ENCODE data around the gene MTRFR. TPM values are rescaled to one million over a fixed set of nuclear protein-coding genes. Genes with fewer than 3 reads are reported as not detected.
A peak's percentile ranks its signal among the peaks of the same experiment; 100 is the strongest.

MTRFR gene
- total RNA-seq, 1 experiment from 2014 or later: 21.0 TPM

DNA sequence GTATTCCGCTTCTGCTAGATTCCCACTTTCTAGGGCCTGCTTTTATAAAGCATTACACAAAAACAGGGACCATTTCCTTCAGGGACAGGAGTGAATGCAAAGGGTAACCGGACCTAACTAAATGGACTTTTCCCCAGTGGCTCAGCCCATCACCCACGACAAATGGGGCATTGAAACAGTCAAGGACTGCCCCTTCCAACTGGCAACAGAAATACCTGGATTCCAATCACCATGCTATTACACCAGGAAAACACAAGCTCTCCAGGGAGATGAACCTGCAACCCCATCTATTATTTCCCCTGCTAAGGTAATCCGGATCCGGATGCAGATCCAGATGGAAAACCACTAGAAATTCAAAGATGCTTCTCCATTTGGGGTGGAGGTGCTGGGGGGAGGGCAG is 1.3 kb upstream of the MTRFR start:
- H3K27me3 ChIP-seq (replicated peaks; ENCODE audit: control insufficient read depth, insufficient read depth, low read length): no peaks in the 10 kb centered on the region
- H3K4me3 Mint-ChIP-seq (ENCODE audit: unreplicated experiment): peak overlapping the region; percentile 93
- BruUV-seq (replicated peaks): no TSS peak
- ChIA-PET CTCF (interaction anchor here (0.6 to 1.5 kb wide), 2 partner anchors 11 to 57 kb away, joined by 3 to 5 read pairs; no protein-coding TSS in a partner anchor), POLR2A (interaction anchor here (0.9 to 2.3 kb wide), 6 partner anchors 19 to 266 kb away, joined by 3 to 31 read pairs (median 7); partner anchors contain the start of genes ABCB9, OGFOD2 and SNRNP35)
- peak overlapping the region; percentile 91 for H3K27ac Mint-ChIP-seq (ENCODE audit: unreplicated experiment)
- no peaks in the 10 kb centered on the region for H3K36me3 ChIP-seq (ENCODE audit: control insufficient read depth, insufficient read depth, low read length)
- peak overlapping the region; percentile 72 for H3K4me3 ChIP-seq (ENCODE audit: low read depth, low read length)
- H3K4me1 ChIP-seq: peaks cover 4% of the 10 kb centered on the region; the same call in 1 of the 2 replicates
- no peaks in the 10 kb centered on the region for H3K27me3 Mint-ChIP-seq (ENCODE audit: insufficient read depth, unreplicated experiment)
- TF ChIP-seq CTCF (IDR thresholded peaks at IDR 0.05; ENCODE audit: insufficient read depth in 1 of 2, low read depth in 1 of 2, low read length in 1 of 2, severe bottlenecking in 1 of 2, unreplicated experiment in 1 of 2): no peak
- no peaks in the 10 kb centered on the region for H3K9me3 ChIP-seq
- peaks cover 34% of the 10 kb centered on the region for H3K36me3 Mint-ChIP-seq (ENCODE audit: insufficient read depth, unreplicated experiment)
- H3K9me3 Mint-ChIP-seq (ENCODE audit: unreplicated experiment): no peaks in the 10 kb centered on the region
- H3K4me1 Mint-ChIP-seq (ENCODE audit: low read depth, unreplicated experiment): peaks cover 13% of the 10 kb centered on the region
- DNase-seq: no peak
- intact Hi-C loops (cut with micrococcal nuclease; ENCODE audit: unreplicated experiment): no loop called here

- H3K4me3 Mint-ChIP-seq (ENCODE audit: unreplicated experiment): peak overlapping the region; percentile 93
- DNase-seq: no peak
- intact Hi-C loops (cut with micrococcal nuclease; ENCODE audit: unreplicated experiment): no loop called here
These were observed 797 bp upstream of the MTRFR start for GRCh38 chr12:123232472-123232806.

More at GRCh38 chr12:123232472-123232806, 797 bp upstream of the MTRFR start:
- Mint-ChIP-seq H3K4me1 (ENCODE audit: low read depth, unreplicated experiment) (peaks cover 13% of the 10 kb centered on the region), H3K27ac (ENCODE audit: unreplicated experiment) (peak overlapping the region; percentile 91), H3K9me3 (ENCODE audit: unreplicated experiment) (no peaks in the 10 kb centered on the region), H3K27me3 (ENCODE audit: insufficient read depth, unreplicated experiment) (no peaks in the 10 kb centered on the region), H3K36me3 (ENCODE audit: insufficient read depth, unreplicated experiment) (peaks cover 34% of the 10 kb centered on the region)
- POLR2A ChIA-PET: interaction anchor here (0.6 to 2.3 kb wide), 17 partner anchors 9 to 479 kb away, joined by 3 to 31 read pairs (median 3); partner anchors contain the start of genes ABCB9, ATP6V0A2, KMT5A and OGFOD2
- BruUV-seq (replicated peaks): TSS peak; percentile 54
- CTCF ChIA-PET: interaction anchor here (0.6 to 2.2 kb wide), 6 partner anchors 11 to 386 kb away, joined by 3 to 20 read pairs (median 3); no protein-coding TSS in a partner anchor
- H3K4me3 ChIP-seq (ENCODE audit: low read depth, low read length): peak overlapping the region; percentile 72
- H3K36me3 ChIP-seq (ENCODE audit: control insufficient read depth, insufficient read depth, low read length): no peaks in the 10 kb centered on the region; the same call in 1 of the 2 replicates
- H3K27me3 ChIP-seq (replicated peaks; ENCODE audit: control insufficient read depth, insufficient read depth, low read length): no peaks in the 10 kb centered on the region
- H3K4me1 ChIP-seq: peaks cover 4% of the 10 kb centered on the region; the same call in 1 of the 2 replicates
- no peaks in the 10 kb centered on the region for H3K9me3 ChIP-seq
- no peak for TF ChIP-seq CTCF (IDR thresholded peaks at IDR 0.05; ENCODE audit: insufficient read depth in 1 of 2, low read depth in 1 of 2, low read length in 1 of 2, severe bottlenecking in 1 of 2, unreplicated experiment in 1 of 2)
